Stimulated activated CD4-positive, alpha-beta T cell treated with anti-CD3 and anti-CD28 coated beads, Interleukin-4, amount 100 ng/mL, for 24 hours (primary cell): ENCODE measurements around the gene OR2A2.

Source experiments
- DNase-seq: peaks from one replicate; pipeline ENCODE4 v3.0.0-alpha.2; 2020

Gene OR2A2

GRCh38 chr7:144142187-144142586 lies 32.8 kb downstream of the OR2A2 start:
- no peak for DNase-seq

- no peak for DNase-seq
Measured at GRCh38 chr7:144144426-144144825, 35.0 kb downstream of the OR2A2 start.

GRCh38 chr7:144148224-144148827 lies 38.9 kb downstream of the OR2A2 start:
- DNase-seq = no peak

- no peak for DNase-seq
Measured at GRCh38 chr7:144158861-144159260, 49.5 kb downstream of the OR2A2 start.
